Mammary epithelial cell (primary cell): ENCODE results near the gene SLC7A1.

ENCODE experiments used
- EZH2 ChIP-seq: IDR thresholded peaks from 2 replicates; pipeline ENCODE4 v1.6.1; 2012; ENCODE audit warnings: low read length, inconsistent platforms, borderline replicate concordance
- TF ChIP-seq, protein P1 (sequence below), 2 donors: IDR thresholded peaks in 1 of 2; conservative IDR thresholded peaks in 1 of 2; 2 replicates each; pipeline ENCODE4 v1.5.1; 2011 to 2012; ENCODE audit warnings: inconsistent platforms in 2 of 2, low read length in 2 of 2, mild to moderate bottlenecking in 2 of 2, control low read depth in 1 of 2, low read depth in 1 of 2; ENCODE audit not compliant: insufficient read depth in 1 of 2; ENCODE audit errors: extremely low read depth in 1 of 2

GRCh38 chr13:29516012-29516411 is 79.5 kb downstream of the SLC7A1 start:
- TF ChIP-seq, protein P1, sequence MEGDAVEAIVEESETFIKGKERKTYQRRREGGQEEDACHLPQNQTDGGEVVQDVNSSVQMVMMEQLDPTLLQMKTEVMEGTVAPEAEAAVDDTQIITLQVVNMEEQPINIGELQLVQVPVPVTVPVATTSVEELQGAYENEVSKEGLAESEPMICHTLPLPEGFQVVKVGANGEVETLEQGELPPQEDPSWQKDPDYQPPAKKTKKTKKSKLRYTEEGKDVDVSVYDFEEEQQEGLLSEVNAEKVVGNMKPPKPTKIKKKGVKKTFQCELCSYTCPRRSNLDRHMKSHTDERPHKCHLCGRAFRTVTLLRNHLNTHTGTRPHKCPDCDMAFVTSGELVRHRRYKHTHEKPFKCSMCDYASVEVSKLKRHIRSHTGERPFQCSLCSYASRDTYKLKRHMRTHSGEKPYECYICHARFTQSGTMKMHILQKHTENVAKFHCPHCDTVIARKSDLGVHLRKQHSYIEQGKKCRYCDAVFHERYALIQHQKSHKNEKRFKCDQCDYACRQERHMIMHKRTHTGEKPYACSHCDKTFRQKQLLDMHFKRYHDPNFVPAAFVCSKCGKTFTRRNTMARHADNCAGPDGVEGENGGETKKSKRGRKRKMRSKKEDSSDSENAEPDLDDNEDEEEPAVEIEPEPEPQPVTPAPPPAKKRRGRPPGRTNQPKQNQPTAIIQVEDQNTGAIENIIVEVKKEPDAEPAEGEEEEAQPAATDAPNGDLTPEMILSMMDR (conservative IDR thresholded peaks at IDR 0.05 in 1 of 2, IDR thresholded peaks at IDR 0.05 in 1 of 2; ENCODE audit: extremely low read depth in 1 of 2, insufficient read depth in 1 of 2, low read depth in 1 of 2, low read length in 2 of 2) = no peak
- no peak for TF ChIP-seq EZH2
